Measurements from ENCODE around the gene RLF. TPM values are rescaled to one million over a fixed set of nuclear protein-coding genes. Genes with fewer than 3 reads are reported as not detected.
"Not testable (repeated sequence)": the region's sequence is repeated elsewhere in the genome, so short reads cannot be mapped to it uniquely, and the experiment has no call there.

Gene RLF
- total RNA-seq, 5 donors from 2014 or later (not counting 1 experiment from before 2014, with no cell fraction given): 17.5 to 25.1 (median 18.4) TPM

DNA sequence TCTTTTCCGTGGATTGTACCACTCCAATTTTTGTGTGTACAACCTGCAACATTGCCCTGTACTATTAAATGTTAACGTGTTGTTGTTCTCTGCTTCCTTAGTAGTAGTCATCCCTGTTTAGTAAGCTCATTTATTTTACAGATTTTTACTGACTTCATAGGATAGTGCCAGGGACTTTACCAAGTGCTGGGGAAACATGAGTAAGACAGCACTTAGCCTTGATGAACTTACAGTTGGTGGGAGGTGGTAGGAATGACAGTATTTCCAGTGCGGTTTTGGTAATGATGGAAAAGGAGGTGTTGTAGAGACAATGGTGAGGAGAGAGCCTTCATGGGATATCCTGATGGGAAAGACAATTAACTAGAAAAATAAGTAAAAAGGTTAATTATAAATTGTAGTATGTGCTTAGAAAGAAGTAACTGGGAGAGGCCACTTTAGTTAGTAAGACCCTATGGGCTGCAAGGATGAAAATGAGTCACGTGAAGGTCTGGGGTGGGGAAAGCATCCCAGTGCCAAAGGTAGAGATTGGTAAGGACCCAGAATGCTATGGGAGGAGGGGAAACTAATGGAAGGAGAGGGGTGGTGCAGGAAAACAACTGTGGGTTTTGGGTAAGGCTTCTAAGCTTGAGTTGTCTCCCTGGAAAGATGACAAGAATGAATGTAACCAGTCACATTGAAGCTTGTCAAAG is 1.7 kb downstream of the RLF start:
- H3K4me3 ChIP-seq (ENCODE audit: control insufficient read depth in 1 of 2, extremely low read depth in 1 of 2, low read length in 1 of 2): peak overlapping the region; percentile 91 to 92
- H3K36me3 ChIP-seq (ENCODE audit: control insufficient read depth in 2 of 2, extremely low read depth in 1 of 2, insufficient read depth in 1 of 2, low read length in 1 of 2): peaks cover 0 to 2% of the 10 kb centered on the region in 2 donors
- ChIA-PET POLR2A (interaction anchor here in 1 of 2 donors (0.7 to 1.4 kb wide), 4 partner anchors 9 to 223 kb away, joined by 3 to 5 read pairs (median 4); no protein-coding TSS in a partner anchor), CTCF (interaction anchor here (0.7 to 1.9 kb wide), 8 partner anchors 10 to 245 kb away, joined by 3 to 12 read pairs (median 4); no protein-coding TSS in a partner anchor)
- H3K4me1 ChIP-seq (ENCODE audit: control insufficient read depth in 1 of 2, extremely low read depth in 1 of 2, insufficient read depth in 2 of 2, low read length in 2 of 2): peaks cover 12 to 31% of the 10 kb centered on the region in 2 experiments
- H3K36me3 Mint-ChIP-seq: peaks cover 11% of the 10 kb centered on the region
- H3K9me3 ChIP-seq: no peaks in the 10 kb centered on the region
- H3K27ac Mint-ChIP-seq: no peak overlapping the region
- DNase-seq: no peak
- ATAC-seq (replicated peaks in 1 of 4): no peak
- no peaks in the 10 kb centered on the region for H3K9me3 Mint-ChIP-seq
- no peak overlapping the region for H3K4me3 Mint-ChIP-seq
- no peaks in the 10 kb centered on the region for H3K27me3 Mint-ChIP-seq
- 39% methylated on average over 2 of the region's 4 CpGs for WGBS (ENCODE audit: insufficient coverage)
- no peak overlapping the region for H3K27ac ChIP-seq (ENCODE audit: low read length)
- H3K27me3 ChIP-seq (replicated peaks in 1 of 2; ENCODE audit: control insufficient read depth in 2 of 2, extremely low read depth in 1 of 2, insufficient read depth in 2 of 2, low read length in 1 of 2): no peaks in the 10 kb centered on the region
- peaks cover 16 to 18% (median 17%) of the 10 kb centered on the region in 3 donors for H3K4me1 Mint-ChIP-seq

DNA sequence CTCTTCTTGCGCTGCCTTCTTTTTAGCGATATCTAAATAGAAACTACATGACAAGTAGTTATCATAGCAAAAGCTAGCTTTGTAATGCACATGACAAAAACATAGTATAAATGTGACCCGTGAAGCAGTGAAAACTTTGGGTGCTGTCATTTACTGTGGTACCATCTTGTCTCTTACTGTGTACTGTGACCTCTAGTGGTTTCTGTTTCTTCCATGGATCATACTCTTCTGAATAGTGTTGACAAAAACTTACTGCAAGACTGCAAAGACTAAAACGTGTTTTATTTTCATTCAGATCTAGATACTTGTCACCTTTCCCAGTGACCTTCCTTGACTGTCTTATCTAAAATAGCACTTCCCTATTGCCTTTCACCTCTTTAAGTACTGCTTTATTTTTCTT is 6.1 kb downstream of the RLF start:
- 64% methylated on average over 2 of the region's 4 CpGs for WGBS (ENCODE audit: insufficient coverage)
- no peaks in the 10 kb centered on the region for H3K27me3 Mint-ChIP-seq
- ChIA-PET POLR2A (no interaction called here), CTCF (interaction anchor here in 1 of 2 donors (0.6 to 1.0 kb wide), 3 partner anchors 11 to 171 kb away, joined by 4 read pairs; no protein-coding TSS in a partner anchor)
- ATAC-seq (replicated peaks in 1 of 4) (no peak), DNase-seq (no peak)
- H3K9me3 Mint-ChIP-seq: no peaks in the 10 kb centered on the region
- H3K36me3 ChIP-seq (ENCODE audit: control insufficient read depth in 2 of 2, extremely low read depth in 1 of 2, insufficient read depth in 1 of 2, low read length in 1 of 2): peaks cover 0 to 3% of the 10 kb centered on the region in 2 donors
- peaks cover 16 to 28% (median 27%) of the 10 kb centered on the region in 3 donors for H3K4me1 Mint-ChIP-seq
- H3K9me3 ChIP-seq: no peaks in the 10 kb centered on the region
- H3K27ac Mint-ChIP-seq: no peak overlapping the region
- H3K4me3 ChIP-seq (ENCODE audit: control insufficient read depth in 1 of 2, extremely low read depth in 1 of 2, low read length in 1 of 2): no peak overlapping the region
- peaks cover 23 to 24% of the 10 kb centered on the region in 2 experiments for H3K4me1 ChIP-seq (ENCODE audit: control insufficient read depth in 1 of 2, extremely low read depth in 1 of 2, insufficient read depth in 2 of 2, low read length in 2 of 2)
- H3K4me3 Mint-ChIP-seq: peak overlapping the region in 1 of 3 donors; percentile 24
- peaks cover 11% of the 10 kb centered on the region for H3K36me3 Mint-ChIP-seq
- H3K27ac ChIP-seq (ENCODE audit: low read length): no peak overlapping the region
- no peaks in the 10 kb centered on the region for H3K27me3 ChIP-seq (replicated peaks in 1 of 2; ENCODE audit: control insufficient read depth in 2 of 2, extremely low read depth in 1 of 2, insufficient read depth in 2 of 2, low read length in 1 of 2)

DNA sequence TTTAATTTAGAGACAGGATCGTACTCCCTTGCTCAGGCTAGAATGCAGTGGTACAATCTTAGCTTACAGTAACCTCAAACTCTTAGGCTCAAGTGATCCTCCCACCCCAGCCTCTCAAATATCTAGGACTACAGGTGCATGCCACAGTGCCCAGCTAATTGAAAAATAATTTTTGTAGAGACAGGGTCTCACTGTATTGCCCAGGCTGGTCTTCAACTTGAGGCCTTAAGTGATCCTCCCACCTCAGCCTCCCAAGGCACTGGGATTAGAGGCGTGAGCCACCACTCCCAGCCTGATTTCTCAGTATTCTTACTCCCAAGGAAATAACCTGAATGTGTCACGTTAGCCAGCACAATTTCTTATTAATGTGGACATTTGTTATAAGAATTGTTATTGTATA is 9.8 kb downstream of the RLF start:
- Histone ChIP-seq H3K4me1 (ENCODE audit: control insufficient read depth in 1 of 2, extremely low read depth in 1 of 2, insufficient read depth in 2 of 2, low read length in 2 of 2) (peaks cover 9 to 31% of the 10 kb centered on the region in 2 experiments), H3K9me3 (no peaks in the 10 kb centered on the region), H3K27ac (ENCODE audit: low read length) (no peak overlapping the region), H3K27me3 (replicated peaks in 1 of 2; ENCODE audit: control insufficient read depth in 2 of 2, extremely low read depth in 1 of 2, insufficient read depth in 2 of 2, low read length in 1 of 2) (no peaks in the 10 kb centered on the region), H3K4me3 (ENCODE audit: control insufficient read depth in 1 of 2, extremely low read depth in 1 of 2, low read length in 1 of 2) (no peak overlapping the region), H3K36me3 (ENCODE audit: control insufficient read depth in 2 of 2, extremely low read depth in 1 of 2, insufficient read depth in 1 of 2, low read length in 1 of 2) (peaks cover 0 to 3% of the 10 kb centered on the region in 2 donors)
- DNase-seq (no peak), ATAC-seq (replicated peaks in 1 of 4) (no peak)
- H3K4me1 Mint-ChIP-seq: peaks cover 49 to 54% (median 51%) of the 10 kb centered on the region in 3 donors
- H3K27me3 Mint-ChIP-seq: no peaks in the 10 kb centered on the region
- ChIA-PET POLR2A (no interaction called here), CTCF (interaction anchor here in 1 of 2 donors (1.0 to 1.5 kb wide), 2 partner anchors 10 to 18 kb away, joined by 3 to 5 read pairs; partner anchors contain the start of gene RLF)
- no CpG with 5 or more reads among the region's 3 CpGs for WGBS (ENCODE audit: insufficient coverage)
- no peak overlapping the region for H3K4me3 Mint-ChIP-seq
- no peaks in the 10 kb centered on the region for H3K9me3 Mint-ChIP-seq
- peaks cover 8% of the 10 kb centered on the region for H3K36me3 Mint-ChIP-seq
- H3K27ac Mint-ChIP-seq: no peak overlapping the region

DNA sequence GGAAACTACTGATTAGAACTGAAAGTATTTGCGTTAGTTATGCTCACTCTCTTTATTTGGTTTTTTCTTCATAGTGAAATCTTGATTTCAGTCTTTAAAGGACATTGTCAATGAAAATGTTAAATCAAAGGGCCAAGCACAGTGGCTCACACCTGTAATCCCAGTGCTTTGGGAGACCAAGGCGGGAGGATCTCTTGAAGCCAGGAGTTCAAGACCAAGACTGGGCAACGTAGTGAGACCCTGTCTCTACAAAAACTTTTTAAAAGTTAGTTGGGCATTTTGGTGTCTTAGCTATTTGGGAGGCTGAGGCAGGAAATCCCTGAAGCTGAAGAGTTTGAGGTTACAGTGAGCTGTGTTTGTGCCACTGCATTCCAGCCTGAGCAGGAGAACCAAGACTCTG is 13.6 kb downstream of the RLF start:
- Mint-ChIP-seq H3K27ac (no peak overlapping the region), H3K9me3 (peaks cover 0 to 4% (median 0%) of the 10 kb centered on the region in 3 donors), H3K27me3 (no peaks in the 10 kb centered on the region), H3K4me1 (peaks cover 62 to 69% (median 66%) of the 10 kb centered on the region in 3 donors), H3K4me3 (no peak overlapping the region), H3K36me3 (peaks cover 12% of the 10 kb centered on the region)
- Histone ChIP-seq H3K36me3 (ENCODE audit: control insufficient read depth in 2 of 2, extremely low read depth in 1 of 2, insufficient read depth in 1 of 2, low read length in 1 of 2) (no peaks in the 10 kb centered on the region), H3K27ac (ENCODE audit: low read length) (no peak overlapping the region), H3K9me3 (no peaks in the 10 kb centered on the region), H3K27me3 (replicated peaks in 1 of 2; ENCODE audit: control insufficient read depth in 2 of 2, extremely low read depth in 1 of 2, insufficient read depth in 2 of 2, low read length in 1 of 2) (no peaks in the 10 kb centered on the region), H3K4me1 (ENCODE audit: control insufficient read depth in 1 of 2, extremely low read depth in 1 of 2, insufficient read depth in 2 of 2, low read length in 2 of 2) (peaks cover 13 to 30% of the 10 kb centered on the region in 2 experiments), H3K4me3 (ENCODE audit: control insufficient read depth in 1 of 2, extremely low read depth in 1 of 2, low read length in 1 of 2) (no peak overlapping the region)
- ChIA-PET CTCF (interaction anchor here (0.6 to 1.4 kb wide), 2 partner anchors 22 to 107 kb away, joined by 6 to 8 read pairs; no protein-coding TSS in a partner anchor), POLR2A (interaction anchor here in 1 of 2 donors (0.6 kb wide), 1 partner anchor 11 kb away, joined by 10 read pairs; no protein-coding TSS in a partner anchor)
- DNase-seq (no peak), ATAC-seq (replicated peaks in 1 of 4) (no peak)
- 60% methylated on average over 3 of the region's 3 CpGs for WGBS (ENCODE audit: insufficient coverage)

DNA sequence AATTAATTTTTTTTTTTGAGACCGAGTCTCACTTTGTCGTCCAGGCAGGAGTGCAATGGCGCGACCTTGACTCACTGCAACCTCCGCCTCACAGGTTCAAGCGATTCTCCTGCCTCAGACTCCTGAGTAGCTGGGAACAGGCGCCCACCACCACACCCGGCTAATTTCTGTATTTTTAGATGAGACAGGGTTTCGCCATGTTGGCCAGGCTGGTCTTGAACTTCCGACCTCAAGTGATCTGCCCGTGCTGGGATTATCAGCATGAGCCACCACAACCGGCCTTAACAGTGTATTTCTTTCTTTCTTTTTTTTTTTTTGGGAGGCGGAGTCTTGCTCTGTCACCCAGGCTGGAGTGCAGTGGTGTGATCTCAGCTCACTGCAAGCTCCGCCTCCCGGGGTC is 15.8 kb downstream of the RLF start:
- DNase-seq; H3K9me3 Mint-ChIP-seq; H3K27me3 ChIP-seq (replicated peaks in 1 of 2; ENCODE audit: control insufficient read depth in 2 of 2, extremely low read depth in 1 of 2, insufficient read depth in 2 of 2, low read length in 1 of 2); H3K27me3 Mint-ChIP-seq; POLR2A ChIA-PET; CTCF ChIA-PET; H3K27ac ChIP-seq (ENCODE audit: low read length); H3K4me3 ChIP-seq (ENCODE audit: control insufficient read depth in 1 of 2, extremely low read depth in 1 of 2, low read length in 1 of 2); H3K27ac Mint-ChIP-seq; H3K36me3 ChIP-seq (ENCODE audit: control insufficient read depth in 2 of 2, extremely low read depth in 1 of 2, insufficient read depth in 1 of 2, low read length in 1 of 2); ATAC-seq (replicated peaks in 1 of 4); H3K9me3 ChIP-seq; H3K4me3 Mint-ChIP-seq: not testable (repeated sequence)
- peaks cover 16% of the 10 kb centered on the region for H3K36me3 Mint-ChIP-seq
- peaks cover 60 to 80% (median 71%) of the 10 kb centered on the region in 3 donors for H3K4me1 Mint-ChIP-seq
- H3K4me1 ChIP-seq (ENCODE audit: control insufficient read depth in 1 of 2, extremely low read depth in 1 of 2, insufficient read depth in 2 of 2, low read length in 2 of 2): peaks cover 13 to 28% of the 10 kb centered on the region in 2 experiments
- 98% methylated on average over 9 of the region's 15 CpGs for WGBS (ENCODE audit: insufficient coverage)

DNA sequence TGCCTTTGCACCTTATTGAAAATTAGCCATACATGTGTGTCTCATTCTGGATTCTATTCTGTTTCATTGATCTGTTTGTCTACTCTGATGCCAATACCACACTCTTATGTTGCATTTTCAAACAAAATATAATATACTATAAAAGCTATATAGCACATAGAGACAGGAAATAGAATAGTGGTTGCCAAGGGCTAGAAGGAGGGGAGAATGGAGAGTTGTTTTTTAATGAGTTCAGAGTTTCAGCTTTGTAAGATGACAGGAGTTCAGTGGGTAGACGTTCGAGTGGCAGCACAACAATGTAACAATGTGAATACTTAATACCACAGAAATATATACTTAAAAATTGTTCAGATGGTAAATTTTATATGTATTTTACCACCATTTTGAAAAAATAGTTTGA is 17.0 kb downstream of the RLF start:
- ChIA-PET POLR2A (interaction anchor here in 1 of 2 donors (0.6 kb wide), 2 partner anchors 20 to 117 kb away, joined by 7 read pairs; no protein-coding TSS in a partner anchor), CTCF (interaction anchor here (0.6 to 0.9 kb wide), 7 partner anchors 11 to 62 kb away, joined by 3 to 6 read pairs (median 4); no protein-coding TSS in a partner anchor)
- no peaks in the 10 kb centered on the region for H3K36me3 ChIP-seq (ENCODE audit: control insufficient read depth in 2 of 2, extremely low read depth in 1 of 2, insufficient read depth in 1 of 2, low read length in 1 of 2)
- Mint-ChIP-seq H3K4me3 (peak overlapping the region in 1 of 3 donors; percentile 2), H3K36me3 (peaks cover 16% of the 10 kb centered on the region), H3K27me3 (no peaks in the 10 kb centered on the region), H3K9me3 (peaks cover 0 to 5% (median 0%) of the 10 kb centered on the region in 3 donors), H3K4me1 (peaks cover 63 to 80% (median 77%) of the 10 kb centered on the region in 3 donors), H3K27ac (peak overlapping the region in 1 of 2 donors; percentile 13)
- no peak overlapping the region for H3K4me3 ChIP-seq (ENCODE audit: control insufficient read depth in 1 of 2, extremely low read depth in 1 of 2, low read length in 1 of 2)
- no peaks in the 10 kb centered on the region for H3K27me3 ChIP-seq (replicated peaks in 1 of 2; ENCODE audit: control insufficient read depth in 2 of 2, extremely low read depth in 1 of 2, insufficient read depth in 2 of 2, low read length in 1 of 2)
- ATAC-seq (replicated peaks in 1 of 4) (peak in 1 of 4 experiments; percentile 59), DNase-seq (no peak)
- no CpG with 5 or more reads among the region's 2 CpGs for WGBS (ENCODE audit: insufficient coverage)
- peaks cover 13 to 30% of the 10 kb centered on the region in 2 experiments for H3K4me1 ChIP-seq (ENCODE audit: control insufficient read depth in 1 of 2, extremely low read depth in 1 of 2, insufficient read depth in 2 of 2, low read length in 2 of 2)
- H3K9me3 ChIP-seq: no peaks in the 10 kb centered on the region
- H3K27ac ChIP-seq (ENCODE audit: low read length): no peak overlapping the region
